GM10266 (cell line): ENCODE data around the gene BCAS3.

Experiments used
- DNase-seq: peaks from one replicate; pipeline ENCODE4 v3.0.0; 2012; ENCODE audit errors: extremely low spot score
- CTCF ChIP-seq: IDR thresholded peaks from 2 replicates; pipeline ENCODE4 v1.5.1; 2012; ENCODE audit warnings: mild to moderate bottlenecking, low read depth; ENCODE audit not compliant: control insufficient read depth, insufficient read depth; ENCODE audit errors: missing control alignments

Gene BCAS3

GRCh38 chr17:61187038-61187437, 509.4 kb downstream of the BCAS3 start:
- DNase-seq, result no peak
- no peak for TF ChIP-seq CTCF

GRCh38 chr17:61188081-61188480, 510.4 kb downstream of the BCAS3 start:
- no peak for TF ChIP-seq CTCF
- DNase-seq, result no peak

- TF ChIP-seq CTCF, result no peak
These were observed 512.3 kb downstream of the BCAS3 start for GRCh38 chr17:61189968-61190367.

GRCh38 chr17:61196302-61196704, 518.7 kb downstream of the BCAS3 start:
- DNase-seq, result no peak
- TF ChIP-seq CTCF, result no peak

More at GRCh38 chr17:61189968-61190367, 512.3 kb downstream of the BCAS3 start:
- no peak for DNase-seq

- TF ChIP-seq CTCF, result no peak
- no peak for DNase-seq
These were observed 519.1 kb downstream of the BCAS3 start for GRCh38 chr17:61196799-61197198.

GRCh38 chr17:61199431-61200338, 522.0 kb downstream of the BCAS3 start:
- DNase-seq, result no peak
- TF ChIP-seq CTCF, result no peak

- TF ChIP-seq CTCF, result no peak
- DNase-seq, result no peak
These were observed 522.7 kb downstream of the BCAS3 start for GRCh38 chr17:61200339-61200715.
